GM23338 (cell line): ENCODE results near the gene CA6. TPM values are rescaled to one million over a fixed set of nuclear protein-coding genes. Genes with fewer than 3 reads are reported as not detected.

Experiments
- ATAC-seq: fragments of 200-7000 bp; cut with Tn5 transposase; 3 replicates; pipeline ENCODE4 v1.9.1; 2020
- DNase-seq: peaks from one replicate; pipeline ENCODE4 v3.0.0-alpha.2; 2015; ENCODE audit warnings: low spot score
- H2AFZ ChIP-seq: fragments of 200-600 bp; sonication (generic); 2 replicates; pipeline ENCODE4 v1.8.0; 2016; ENCODE audit warnings: antibody characterized with exemption, mild to moderate bottlenecking, moderate library complexity
- H3F3A ChIP-seq: fragments of 200-600 bp; sonication (generic); replicated peaks from 2 replicates; pipeline ENCODE4 v1.8.0; 2017; ENCODE audit warnings: antibody characterized with exemption, mixed run types, low read depth
- H3K27ac ChIP-seq: fragments of 200-600 bp; sonication (generic); 2 replicates; pipeline ENCODE4 v1.6.1; 2016; ENCODE audit warnings: low read depth
- H3K27me3 ChIP-seq: fragments of 200-600 bp; sonication (generic); 2 replicates; pipeline ENCODE4 v1.8.0; 2016; ENCODE audit warnings: mild to moderate bottlenecking, mixed run types, moderate library complexity; ENCODE audit not compliant: insufficient read depth
- H3K36me3 ChIP-seq: fragments of 200-600 bp; sonication (generic); 2 replicates; pipeline ENCODE4 v1.8.0; 2016; ENCODE audit warnings: mild to moderate bottlenecking; ENCODE audit not compliant: insufficient read depth
- H3K4me1 ChIP-seq: fragments of 200-600 bp; sonication (generic); 2 replicates; pipeline ENCODE4 v1.8.0; 2016; ENCODE audit warnings: mild to moderate bottlenecking, moderate library complexity; ENCODE audit not compliant: insufficient read depth
- H3K4me2 ChIP-seq: fragments of 200-600 bp; sonication (generic); 2 replicates; pipeline ENCODE4 v1.7.1; 2017; ENCODE audit warnings: mixed run types
- H3K4me3 ChIP-seq: fragments of 200-600 bp; sonication (generic); 2 replicates; pipeline ENCODE4 v1.6.1; 2016; ENCODE audit warnings: mixed run types
- H3K79me2 ChIP-seq: fragments of 200-600 bp; sonication (generic); replicated peaks from 2 replicates; pipeline ENCODE4 v1.8.0; 2017; ENCODE audit warnings: mild to moderate bottlenecking; ENCODE audit not compliant: insufficient read depth
- H3K9me2 ChIP-seq: fragments of 200-600 bp; sonication (generic); 2 replicates; pipeline ENCODE4 v1.8.0; 2017; ENCODE audit not compliant: insufficient read depth
- H4K20me1 ChIP-seq: fragments of 200-600 bp; sonication (generic); replicated peaks from 2 replicates; pipeline ENCODE4 v1.8.0; 2017; ENCODE audit warnings: mild to moderate bottlenecking; ENCODE audit not compliant: insufficient read depth
- H3K27ac Mint-ChIP-seq: 2 replicates; pipeline ENCODE4 v1.8.0; 2020; ENCODE audit warnings: inconsistent platforms, mild to moderate bottlenecking, moderate library complexity, mixed read lengths
- H3K27me3 Mint-ChIP-seq: 3 replicates; pipeline ENCODE4 v1.8.0; 2022; ENCODE audit warnings: low read depth, mild to moderate bottlenecking, moderate library complexity, mixed read lengths, inconsistent platforms; ENCODE audit not compliant: insufficient read depth, poor library complexity
- H3K36me3 Mint-ChIP-seq: 3 replicates; pipeline ENCODE4 v1.8.0; 2021; ENCODE audit warnings: low read depth, mild to moderate bottlenecking, inconsistent platforms, moderate library complexity, mixed read lengths
- H3K4me1 Mint-ChIP-seq: 3 replicates; pipeline ENCODE4 v1.8.0; 2020; ENCODE audit warnings: mild to moderate bottlenecking, inconsistent platforms, mixed read lengths
- H3K4me3 Mint-ChIP-seq: 3 replicates; pipeline ENCODE4 v1.8.0; 2021; ENCODE audit warnings: moderate library complexity, mild to moderate bottlenecking, inconsistent platforms, mixed read lengths
- H3K9me3 Mint-ChIP-seq: 3 replicates; pipeline ENCODE4 v1.8.0; 2020; ENCODE audit warnings: moderate library complexity, mild to moderate bottlenecking, inconsistent platforms, mixed read lengths
- CREB1 ChIP-seq: fragments of 250-450 bp; sonication (Bioruptor Pico); IDR thresholded peaks from 2 replicates; pipeline ENCODE4 v1.5.0; 2020; ENCODE audit warnings: low read depth, mild to moderate bottlenecking, moderate library complexity
- EZH2 ChIP-seq: fragments of 200-600 bp; sonication (generic); IDR thresholded peaks from one replicate; pipeline ENCODE4 v1.8.0; 2017; ENCODE audit warnings: antibody characterized with exemption, mild to moderate bottlenecking, low read depth; ENCODE audit not compliant: unreplicated experiment
- EZH2phosphoT487 ChIP-seq: fragments of 200-600 bp; sonication (generic); IDR thresholded peaks from one replicate; pipeline ENCODE4 v1.8.1; 2018; ENCODE audit warnings: antibody characterized with exemption; ENCODE audit not compliant: unreplicated experiment
- NANOG ChIP-seq: IDR thresholded peaks from 2 replicates; pipeline ENCODE4 v1.6.1; 2016; ENCODE audit warnings: antibody characterized with exemption, borderline replicate concordance
- POLR2AphosphoS5 ChIP-seq: IDR thresholded peaks from 2 replicates; pipeline ENCODE4 v1.6.1; 2016; ENCODE audit warnings: antibody characterized with exemption, low read depth
- STAT1 ChIP-seq: IDR thresholded peaks from one replicate; pipeline ENCODE4 v1.6.1; 2016; ENCODE audit warnings: antibody characterized with exemption; ENCODE audit not compliant: unreplicated experiment
- ZNF114 ChIP-seq: fragments of 250-450 bp; sonication (Bioruptor Pico); IDR thresholded peaks from 2 replicates; pipeline ENCODE4 v1.5.0; 2020; ENCODE audit warnings: mild to moderate bottlenecking, moderate library complexity
- ZNF331 ChIP-seq: fragments of 250-450 bp; sonication (Bioruptor Pico); IDR thresholded peaks from 2 replicates; pipeline ENCODE4 v1.5.0; 2020; ENCODE audit warnings: low read depth, mild to moderate bottlenecking, moderate library complexity
- polyA plus RNA-seq: library from polyadenylated mRNA; unstranded; fragments of >200 nt; fragmentation: Nextera tagmentation; extraction: Ambion mirVana; gene quantifications from 2 replicates; pipeline ENCODE4 v1.2.1, GENCODE V29; 2016
- total RNA-seq: library from RNA; depleted of rRNA; stranded (reverse); fragments of >200 nt; shearing (Covaris generic); gene quantifications from 2 replicates; pipeline ENCODE4 v1.2.3, GENCODE V29; 2014
- TF ChIP-seq, protein P1 (sequence below): IDR thresholded peaks from 2 replicates; pipeline ENCODE4 v1.6.1; 2016; ENCODE audit warnings: antibody characterized with exemption
- TF ChIP-seq, protein P2 (sequence below): fragments of 250-450 bp; sonication (Bioruptor Pico); IDR thresholded peaks from 2 replicates; pipeline ENCODE4 v1.5.0; 2020; ENCODE audit warnings: mild to moderate bottlenecking, moderate library complexity
- TF ChIP-seq, protein P3 (sequence below): IDR thresholded peaks from one replicate; pipeline ENCODE4 v1.6.1; 2018; ENCODE audit warnings: antibody characterized with exemption; ENCODE audit not compliant: unreplicated experiment

The CA6 gene
- total and polyA plus RNA-seq, 2 experiments from 2014 or later: not detected

DNA sequence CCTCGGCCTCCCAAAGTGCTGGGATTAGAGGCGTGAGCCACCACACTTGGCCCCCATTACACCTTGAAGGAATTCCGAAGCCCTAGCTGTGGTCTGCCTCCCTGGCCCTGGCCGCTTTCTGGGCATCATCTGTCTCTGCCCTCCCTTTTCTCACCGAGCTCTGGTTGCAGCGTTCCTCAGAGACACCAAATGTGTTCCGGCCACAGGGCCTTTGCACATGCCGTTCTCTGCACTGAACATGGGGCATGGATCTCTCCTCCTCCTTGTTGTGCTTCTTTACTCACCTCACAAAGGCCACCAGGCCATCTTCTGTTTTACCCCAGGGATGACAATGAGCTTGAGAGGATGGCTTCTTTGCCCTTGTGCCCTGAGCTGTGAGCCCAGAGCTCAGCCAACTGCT lies 39.3 kb downstream of the CA6 start:
- no peaks in the 10 kb centered on the region for H3K4me1 Mint-ChIP-seq
- ATAC-seq (no peak), DNase-seq (no peak)
- H3K9me3 Mint-ChIP-seq: peaks cover 3% of the 10 kb centered on the region; the same call in 2 of the 3 replicates
- H3F3A ChIP-seq: no peaks in the 10 kb centered on the region
- H3K36me3 Mint-ChIP-seq: no peaks in the 10 kb centered on the region; the same call in 2 of the 3 replicates
- H3K4me3 ChIP-seq: no peak overlapping the region
- no peak overlapping the region for H3K27ac ChIP-seq
- H3K79me2 ChIP-seq: no peaks in the 10 kb centered on the region
- H3K4me1 ChIP-seq: no peaks in the 10 kb centered on the region
- no peaks in the 10 kb centered on the region for H4K20me1 ChIP-seq
- no peak overlapping the region for H3K27ac Mint-ChIP-seq
- H3K36me3 ChIP-seq: no peaks in the 10 kb centered on the region
- H3K27me3 ChIP-seq: no peaks in the 10 kb centered on the region
- peaks cover 6% of the 10 kb centered on the region for H3K27me3 Mint-ChIP-seq
- no peak overlapping the region for H3K4me2 ChIP-seq
- no peak overlapping the region for H3K4me3 Mint-ChIP-seq
- TF ChIP-seq POLR2AphosphoS5 (no peak), EZH2phosphoT487 (no peak), CREB1 (CRISPR knock-in tag) (no peak), ZNF114 (no peak), ZNF331 (CRISPR knock-in tag) (no peak), STAT1 (no peak)
- TF ChIP-seq, protein P1, sequence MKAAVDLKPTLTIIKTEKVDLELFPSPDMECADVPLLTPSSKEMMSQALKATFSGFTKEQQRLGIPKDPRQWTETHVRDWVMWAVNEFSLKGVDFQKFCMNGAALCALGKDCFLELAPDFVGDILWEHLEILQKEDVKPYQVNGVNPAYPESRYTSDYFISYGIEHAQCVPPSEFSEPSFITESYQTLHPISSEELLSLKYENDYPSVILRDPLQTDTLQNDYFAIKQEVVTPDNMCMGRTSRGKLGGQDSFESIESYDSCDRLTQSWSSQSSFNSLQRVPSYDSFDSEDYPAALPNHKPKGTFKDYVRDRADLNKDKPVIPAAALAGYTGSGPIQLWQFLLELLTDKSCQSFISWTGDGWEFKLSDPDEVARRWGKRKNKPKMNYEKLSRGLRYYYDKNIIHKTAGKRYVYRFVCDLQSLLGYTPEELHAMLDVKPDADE: no peak
- no peak overlapping the region for H2AFZ ChIP-seq
- H3K9me2 ChIP-seq: no peaks in the 10 kb centered on the region

DNA sequence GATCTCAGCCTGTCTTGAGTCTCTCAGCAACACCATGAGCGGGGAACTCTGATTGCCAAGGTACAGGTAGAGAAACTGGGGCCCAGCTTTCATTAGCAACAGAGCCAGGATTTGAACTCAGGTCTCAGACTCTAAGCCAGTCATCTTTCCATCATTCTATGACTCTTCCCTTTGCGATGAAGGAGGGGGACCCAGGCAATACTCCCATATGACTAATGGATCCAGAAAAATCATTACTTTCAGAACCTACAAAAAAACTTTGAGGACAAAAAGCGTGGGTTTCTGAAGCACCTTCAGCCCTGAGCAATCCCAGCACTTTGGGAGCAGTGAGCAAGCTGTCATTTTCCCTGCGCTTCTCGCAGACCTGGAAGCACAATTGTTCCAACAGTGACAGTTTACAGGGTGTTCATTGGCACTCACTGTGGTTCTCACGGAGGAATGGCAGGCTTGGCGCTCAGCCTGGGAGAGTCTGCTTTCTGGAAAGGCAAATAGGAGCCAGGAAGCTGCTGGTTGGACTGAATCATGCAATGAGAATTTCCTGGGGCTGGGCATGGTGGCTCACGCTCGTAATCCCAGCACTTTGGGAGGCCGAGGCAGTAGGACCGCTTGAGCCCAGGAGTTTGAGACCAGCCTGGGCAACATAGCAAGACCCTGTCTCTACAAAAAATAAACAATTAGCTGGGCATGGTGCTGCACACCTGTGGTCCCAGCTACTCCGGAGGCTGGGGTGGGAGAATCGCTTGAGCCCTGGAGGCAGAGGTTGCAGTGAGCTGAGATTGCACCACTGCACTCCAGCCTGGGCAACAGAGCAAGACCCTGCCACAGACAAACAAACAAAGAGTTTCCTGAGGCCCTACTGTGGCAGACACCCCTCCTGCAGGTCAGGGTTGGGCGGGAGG lies 40.5 kb downstream of the CA6 start:
- Mint-ChIP-seq H3K27me3 (peaks cover 6% of the 10 kb centered on the region), H3K27ac (no peak overlapping the region), H3K9me3 (no peaks in the 10 kb centered on the region; the same call in 1 of the 3 replicates), H3K4me1 (no peaks in the 10 kb centered on the region), H3K36me3 (no peaks in the 10 kb centered on the region), H3K4me3 (no peak overlapping the region)
- Histone ChIP-seq H3K4me1 (no peaks in the 10 kb centered on the region), H3F3A (no peaks in the 10 kb centered on the region), H3K4me3 (no peak overlapping the region), H3K79me2 (no peaks in the 10 kb centered on the region), H4K20me1 (no peaks in the 10 kb centered on the region), H3K27ac (no peak overlapping the region), H3K27me3 (no peaks in the 10 kb centered on the region), H3K9me2 (no peaks in the 10 kb centered on the region), H3K36me3 (no peaks in the 10 kb centered on the region), H2AFZ (no peak overlapping the region), H3K4me2 (no peak overlapping the region)
- DNase-seq (no peak), ATAC-seq (no peak)
- no peak for TF ChIP-seq POLR2AphosphoS5
- no peak for TF ChIP-seq EZH2
- TF ChIP-seq, protein P2, sequence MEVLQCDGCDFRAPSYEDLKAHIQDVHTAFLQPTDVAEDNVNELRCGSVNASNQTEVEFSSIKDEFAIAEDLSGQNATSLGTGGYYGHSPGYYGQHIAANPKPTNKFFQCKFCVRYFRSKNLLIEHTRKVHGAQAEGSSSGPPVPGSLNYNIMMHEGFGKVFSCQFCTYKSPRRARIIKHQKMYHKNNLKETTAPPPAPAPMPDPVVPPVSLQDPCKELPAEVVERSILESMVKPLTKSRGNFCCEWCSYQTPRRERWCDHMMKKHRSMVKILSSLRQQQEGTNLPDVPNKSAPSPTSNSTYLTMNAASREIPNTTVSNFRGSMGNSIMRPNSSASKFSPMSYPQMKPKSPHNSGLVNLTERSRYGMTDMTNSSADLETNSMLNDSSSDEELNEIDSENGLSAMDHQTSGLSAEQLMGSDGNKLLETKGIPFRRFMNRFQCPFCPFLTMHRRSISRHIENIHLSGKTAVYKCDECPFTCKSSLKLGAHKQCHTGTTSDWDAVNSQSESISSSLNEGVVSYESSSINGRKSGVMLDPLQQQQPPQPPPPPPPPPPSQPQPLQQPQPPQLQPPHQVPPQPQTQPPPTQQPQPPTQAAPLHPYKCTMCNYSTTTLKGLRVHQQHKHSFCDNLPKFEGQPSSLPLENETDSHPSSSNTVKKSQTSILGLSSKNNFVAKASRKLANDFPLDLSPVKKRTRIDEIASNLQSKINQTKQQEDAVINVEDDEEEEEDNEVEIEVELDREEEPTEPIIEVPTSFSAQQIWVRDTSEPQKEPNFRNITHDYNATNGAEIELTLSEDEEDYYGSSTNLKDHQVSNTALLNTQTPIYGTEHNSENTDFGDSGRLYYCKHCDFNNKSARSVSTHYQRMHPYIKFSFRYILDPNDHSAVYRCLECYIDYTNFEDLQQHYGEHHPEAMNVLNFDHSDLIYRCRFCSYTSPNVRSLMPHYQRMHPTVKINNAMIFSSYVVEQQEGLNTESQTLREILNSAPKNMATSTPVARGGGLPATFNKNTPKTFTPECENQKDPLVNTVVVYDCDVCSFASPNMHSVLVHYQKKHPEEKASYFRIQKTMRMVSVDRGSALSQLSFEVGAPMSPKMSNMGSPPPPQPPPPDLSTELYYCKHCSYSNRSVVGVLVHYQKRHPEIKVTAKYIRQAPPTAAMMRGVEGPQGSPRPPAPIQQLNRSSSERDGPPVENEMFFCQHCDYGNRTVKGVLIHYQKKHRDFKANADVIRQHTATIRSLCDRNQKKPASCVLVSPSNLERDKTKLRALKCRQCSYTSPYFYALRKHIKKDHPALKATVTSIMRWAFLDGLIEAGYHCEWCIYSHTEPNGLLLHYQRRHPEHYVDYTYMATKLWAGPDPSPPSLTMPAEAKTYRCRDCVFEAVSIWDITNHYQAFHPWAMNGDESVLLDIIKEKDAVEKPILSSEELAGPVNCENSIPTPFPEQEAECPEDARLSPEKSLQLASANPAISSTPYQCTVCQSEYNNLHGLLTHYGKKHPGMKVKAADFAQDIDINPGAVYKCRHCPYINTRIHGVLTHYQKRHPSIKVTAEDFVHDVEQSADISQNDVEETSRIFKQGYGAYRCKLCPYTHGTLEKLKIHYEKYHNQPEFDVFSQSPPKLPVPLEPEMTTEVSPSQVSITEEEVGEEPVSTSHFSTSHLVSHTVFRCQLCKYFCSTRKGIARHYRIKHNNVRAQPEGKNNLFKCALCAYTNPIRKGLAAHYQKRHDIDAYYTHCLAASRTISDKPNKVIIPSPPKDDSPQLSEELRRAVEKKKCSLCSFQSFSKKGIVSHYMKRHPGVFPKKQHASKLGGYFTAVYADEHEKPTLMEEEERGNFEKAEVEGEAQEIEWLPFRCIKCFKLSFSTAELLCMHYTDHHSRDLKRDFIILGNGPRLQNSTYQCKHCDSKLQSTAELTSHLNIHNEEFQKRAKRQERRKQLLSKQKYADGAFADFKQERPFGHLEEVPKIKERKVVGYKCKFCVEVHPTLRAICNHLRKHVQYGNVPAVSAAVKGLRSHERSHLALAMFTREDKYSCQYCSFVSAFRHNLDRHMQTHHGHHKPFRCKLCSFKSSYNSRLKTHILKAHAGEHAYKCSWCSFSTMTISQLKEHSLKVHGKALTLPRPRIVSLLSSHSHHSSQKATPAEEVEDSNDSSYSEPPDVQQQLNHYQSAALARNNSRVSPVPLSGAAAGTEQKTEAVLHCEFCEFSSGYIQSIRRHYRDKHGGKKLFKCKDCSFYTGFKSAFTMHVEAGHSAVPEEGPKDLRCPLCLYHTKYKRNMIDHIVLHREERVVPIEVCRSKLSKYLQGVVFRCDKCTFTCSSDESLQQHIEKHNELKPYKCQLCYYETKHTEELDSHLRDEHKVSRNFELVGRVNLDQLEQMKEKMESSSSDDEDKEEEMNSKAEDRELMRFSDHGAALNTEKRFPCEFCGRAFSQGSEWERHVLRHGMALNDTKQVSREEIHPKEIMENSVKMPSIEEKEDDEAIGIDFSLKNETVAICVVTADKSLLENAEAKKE (CRISPR knock-in tag): no peak
- no peak for TF ChIP-seq NANOG
- TF ChIP-seq, protein P3, sequence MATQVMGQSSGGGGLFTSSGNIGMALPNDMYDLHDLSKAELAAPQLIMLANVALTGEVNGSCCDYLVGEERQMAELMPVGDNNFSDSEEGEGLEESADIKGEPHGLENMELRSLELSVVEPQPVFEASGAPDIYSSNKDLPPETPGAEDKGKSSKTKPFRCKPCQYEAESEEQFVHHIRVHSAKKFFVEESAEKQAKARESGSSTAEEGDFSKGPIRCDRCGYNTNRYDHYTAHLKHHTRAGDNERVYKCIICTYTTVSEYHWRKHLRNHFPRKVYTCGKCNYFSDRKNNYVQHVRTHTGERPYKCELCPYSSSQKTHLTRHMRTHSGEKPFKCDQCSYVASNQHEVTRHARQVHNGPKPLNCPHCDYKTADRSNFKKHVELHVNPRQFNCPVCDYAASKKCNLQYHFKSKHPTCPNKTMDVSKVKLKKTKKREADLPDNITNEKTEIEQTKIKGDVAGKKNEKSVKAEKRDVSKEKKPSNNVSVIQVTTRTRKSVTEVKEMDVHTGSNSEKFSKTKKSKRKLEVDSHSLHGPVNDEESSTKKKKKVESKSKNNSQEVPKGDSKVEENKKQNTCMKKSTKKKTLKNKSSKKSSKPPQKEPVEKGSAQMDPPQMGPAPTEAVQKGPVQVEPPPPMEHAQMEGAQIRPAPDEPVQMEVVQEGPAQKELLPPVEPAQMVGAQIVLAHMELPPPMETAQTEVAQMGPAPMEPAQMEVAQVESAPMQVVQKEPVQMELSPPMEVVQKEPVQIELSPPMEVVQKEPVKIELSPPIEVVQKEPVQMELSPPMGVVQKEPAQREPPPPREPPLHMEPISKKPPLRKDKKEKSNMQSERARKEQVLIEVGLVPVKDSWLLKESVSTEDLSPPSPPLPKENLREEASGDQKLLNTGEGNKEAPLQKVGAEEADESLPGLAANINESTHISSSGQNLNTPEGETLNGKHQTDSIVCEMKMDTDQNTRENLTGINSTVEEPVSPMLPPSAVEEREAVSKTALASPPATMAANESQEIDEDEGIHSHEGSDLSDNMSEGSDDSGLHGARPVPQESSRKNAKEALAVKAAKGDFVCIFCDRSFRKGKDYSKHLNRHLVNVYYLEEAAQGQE: no peak
